SU-DHL-6 (cell line): Measurements from ENCODE around the gene ACVR1.

Source experiments
- H2AFZ ChIP-seq: fragments of 200-600 bp; sonication (generic); 2 replicates; pipeline ENCODE4 v1.6.1; 2014; ENCODE audit warnings: low read depth, mild to moderate bottlenecking, moderate library complexity, mixed read lengths, antibody characterized with exemption, low read length; ENCODE audit not compliant: severe bottlenecking
- H3F3A ChIP-seq: fragments of 200-600 bp; shearing (Covaris generic); 2 replicates; pipeline ENCODE4 v1.6.0; 2016; ENCODE audit warnings: antibody characterized with exemption, mild to moderate bottlenecking; ENCODE audit not compliant: insufficient read depth
- H3K27ac ChIP-seq: fragments of 200-600 bp; sonication (generic); 2 replicates; pipeline ENCODE4 v1.5.1; 2016; ENCODE audit warnings: low read depth, mild to moderate bottlenecking, low read length, moderate library complexity, mixed read lengths
- H3K27me3 ChIP-seq: fragments of 200-600 bp; sonication (generic), shearing (Covaris generic); 2 replicates; pipeline ENCODE4 v1.6.0; 2014; ENCODE audit warnings: mild to moderate bottlenecking, low read length
- H3K36me3 ChIP-seq: fragments of 200-600 bp; sonication (generic); 2 replicates; pipeline ENCODE4 v1.6.1; 2014; ENCODE audit warnings: mild to moderate bottlenecking, low read length, mixed read lengths
- H3K4me2 ChIP-seq: fragments of 300-600, 200-600 bp; shearing (Covaris generic), sonication (generic); 2 replicates; pipeline ENCODE4 v1.6.0; 2014; ENCODE audit warnings: low read length, low read depth, mild to moderate bottlenecking; ENCODE audit not compliant: poor library complexity, severe bottlenecking
- H3K4me3 ChIP-seq: fragments of 200-600 bp; sonication (generic); 2 replicates; pipeline ENCODE4 v1.5.1; 2014; ENCODE audit warnings: antibody characterized with exemption, low read length, mild to moderate bottlenecking, mixed read lengths; ENCODE audit not compliant: insufficient read depth, poor library complexity, severe bottlenecking
- H3K79me2 ChIP-seq: fragments of 200-600 bp; sonication (generic); 2 replicates; pipeline ENCODE4 v1.6.1; 2014; ENCODE audit warnings: mild to moderate bottlenecking, low read length, moderate library complexity; ENCODE audit not compliant: insufficient read depth
- H3K9ac ChIP-seq: fragments of 200-600 bp; sonication (generic); 2 replicates; pipeline ENCODE4 v1.7.0; 2014; ENCODE audit warnings: mild to moderate bottlenecking, low read length
- H3K9me2 ChIP-seq: fragments of 200-600 bp; sonication (generic); replicated peaks from 2 replicates; pipeline ENCODE4 v1.6.1; 2014; ENCODE audit warnings: low read length; ENCODE audit not compliant: insufficient read depth
- H3K9me3 ChIP-seq: fragments of 200-600 bp; sonication (generic); 2 replicates; pipeline ENCODE4 v1.6.1; 2014; ENCODE audit warnings: low read length, mixed read lengths; ENCODE audit not compliant: insufficient read depth
- H4K20me1 ChIP-seq: fragments of 200-600 bp; sonication (generic); 2 replicates; pipeline ENCODE4 v1.6.1; 2014; ENCODE audit warnings: low read depth, mild to moderate bottlenecking, antibody characterized with exemption, low read length, moderate library complexity, mixed read lengths
- EZH2phosphoT487 ChIP-seq: fragments of 200-600 bp; sonication (generic), shearing (Covaris generic); conservative IDR thresholded peaks from 2 replicates; pipeline ENCODE4 v1.6.1; 2018; ENCODE audit warnings: mild to moderate bottlenecking, antibody characterized with exemption, low read length, moderate library complexity, mixed read lengths
- TF ChIP-seq, protein P1 (sequence below): fragments of 200-600 bp; sonication (generic); IDR thresholded peaks from one replicate; pipeline ENCODE4 v1.5.1; 2017; ENCODE audit warnings: antibody characterized with exemption, mild to moderate bottlenecking, low read length, moderate library complexity; ENCODE audit not compliant: insufficient read depth, poor library complexity, severe bottlenecking

Gene ACVR1

DNA sequence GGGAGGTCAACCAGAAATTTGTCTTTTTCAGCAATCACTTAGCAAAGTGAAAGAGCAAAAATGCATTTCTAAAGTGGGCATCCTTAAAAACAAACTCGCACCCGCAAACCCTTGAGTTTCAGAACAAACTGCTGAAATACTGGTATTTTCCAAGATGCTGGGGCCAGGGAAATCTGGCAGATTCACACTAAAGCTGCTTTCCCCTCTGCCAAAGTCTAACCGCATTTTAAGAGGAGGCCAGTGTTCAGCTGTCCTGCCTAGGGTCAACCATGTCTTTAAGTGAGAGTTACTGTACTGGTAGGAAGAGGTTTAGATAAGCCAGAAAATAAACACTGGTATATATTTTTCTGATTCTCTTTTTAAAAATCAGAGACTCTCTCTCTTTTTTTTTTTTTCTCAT is 55.9 kb downstream of the ACVR1 start:
- H3F3A ChIP-seq: no peaks in the 10 kb centered on the region
- H4K20me1 ChIP-seq: no peaks in the 10 kb centered on the region
- H3K9ac ChIP-seq: no peak overlapping the region
- no peak overlapping the region for H3K27ac ChIP-seq
- H3K79me2 ChIP-seq: no peaks in the 10 kb centered on the region
- no peak for TF ChIP-seq EZH2phosphoT487
- TF ChIP-seq, protein P1, sequence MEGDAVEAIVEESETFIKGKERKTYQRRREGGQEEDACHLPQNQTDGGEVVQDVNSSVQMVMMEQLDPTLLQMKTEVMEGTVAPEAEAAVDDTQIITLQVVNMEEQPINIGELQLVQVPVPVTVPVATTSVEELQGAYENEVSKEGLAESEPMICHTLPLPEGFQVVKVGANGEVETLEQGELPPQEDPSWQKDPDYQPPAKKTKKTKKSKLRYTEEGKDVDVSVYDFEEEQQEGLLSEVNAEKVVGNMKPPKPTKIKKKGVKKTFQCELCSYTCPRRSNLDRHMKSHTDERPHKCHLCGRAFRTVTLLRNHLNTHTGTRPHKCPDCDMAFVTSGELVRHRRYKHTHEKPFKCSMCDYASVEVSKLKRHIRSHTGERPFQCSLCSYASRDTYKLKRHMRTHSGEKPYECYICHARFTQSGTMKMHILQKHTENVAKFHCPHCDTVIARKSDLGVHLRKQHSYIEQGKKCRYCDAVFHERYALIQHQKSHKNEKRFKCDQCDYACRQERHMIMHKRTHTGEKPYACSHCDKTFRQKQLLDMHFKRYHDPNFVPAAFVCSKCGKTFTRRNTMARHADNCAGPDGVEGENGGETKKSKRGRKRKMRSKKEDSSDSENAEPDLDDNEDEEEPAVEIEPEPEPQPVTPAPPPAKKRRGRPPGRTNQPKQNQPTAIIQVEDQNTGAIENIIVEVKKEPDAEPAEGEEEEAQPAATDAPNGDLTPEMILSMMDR: no peak
- H3K9me2 ChIP-seq: no peaks in the 10 kb centered on the region
- H2AFZ ChIP-seq: no peak overlapping the region
- no peaks in the 10 kb centered on the region for H3K9me3 ChIP-seq
- no peak overlapping the region for H3K4me3 ChIP-seq
- H3K27me3 ChIP-seq: no peaks in the 10 kb centered on the region
- H3K4me2 ChIP-seq: no peak overlapping the region
- H3K36me3 ChIP-seq: no peaks in the 10 kb centered on the region

DNA sequence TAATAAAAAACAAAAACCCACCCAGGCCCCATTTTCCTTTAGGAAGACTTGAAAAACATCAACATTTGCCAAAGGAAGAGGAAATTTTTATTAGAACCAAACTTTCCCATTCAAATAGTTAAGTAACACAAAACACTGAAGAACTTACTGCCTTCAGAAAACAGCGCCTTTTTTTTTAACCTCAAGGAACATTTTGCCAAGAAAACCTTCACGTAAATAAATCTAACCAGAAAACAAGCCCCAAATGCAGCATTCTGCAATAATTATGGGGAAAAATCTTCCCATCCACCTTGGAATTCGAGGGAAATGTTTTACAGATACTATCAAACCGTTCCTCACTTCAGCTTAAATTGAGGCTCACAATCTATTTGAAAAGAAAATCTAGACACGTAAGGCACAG is 56.4 kb downstream of the ACVR1 start:
- Histone ChIP-seq H3F3A (no peaks in the 10 kb centered on the region), H3K4me3 (no peak overlapping the region), H4K20me1 (no peaks in the 10 kb centered on the region), H3K4me2 (no peak overlapping the region), H3K9me2 (no peaks in the 10 kb centered on the region), H3K36me3 (no peaks in the 10 kb centered on the region), H3K9ac (no peak overlapping the region), H3K9me3 (no peaks in the 10 kb centered on the region), H3K79me2 (no peaks in the 10 kb centered on the region), H3K27me3 (no peaks in the 10 kb centered on the region), H3K27ac (no peak overlapping the region), H2AFZ (no peak overlapping the region)
- TF ChIP-seq, protein P1: no peak
- no peak for TF ChIP-seq EZH2phosphoT487

DNA sequence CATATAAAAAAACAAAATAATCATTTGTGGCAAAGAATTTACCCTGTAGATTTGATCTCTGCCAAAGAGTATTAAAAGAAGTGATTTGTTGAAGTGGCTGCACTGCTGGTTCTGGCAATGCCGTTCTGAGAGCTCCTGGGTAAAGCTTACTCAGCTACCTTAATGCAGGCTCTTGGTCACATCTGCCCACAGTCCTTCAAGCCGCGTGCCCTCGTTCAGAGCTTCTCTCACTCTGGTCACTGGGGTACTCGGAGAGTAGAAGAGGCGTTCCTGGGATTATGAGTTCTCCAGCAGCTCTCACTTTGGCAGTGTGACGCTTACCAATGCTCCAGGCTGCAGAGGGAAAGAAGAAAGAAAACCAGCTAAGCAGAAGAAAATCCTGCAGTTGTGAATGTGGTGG is 57.9 kb downstream of the ACVR1 start:
- Histone ChIP-seq H3K27me3 (no peaks in the 10 kb centered on the region), H3K4me3 (no peak overlapping the region), H3K36me3 (no peaks in the 10 kb centered on the region), H3K79me2 (no peaks in the 10 kb centered on the region), H3K9me2 (no peaks in the 10 kb centered on the region), H2AFZ (no peak overlapping the region), H3K27ac (no peak overlapping the region), H3F3A (no peaks in the 10 kb centered on the region), H3K9ac (no peak overlapping the region), H4K20me1 (no peaks in the 10 kb centered on the region), H3K9me3 (no peaks in the 10 kb centered on the region), H3K4me2 (no peak overlapping the region)
- TF ChIP-seq, protein P1: no peak
- no peak for TF ChIP-seq EZH2phosphoT487
